NB4 (cell line): Measurements from ENCODE around the gene NUMB.

ENCODE experiments used
- DNase-seq: peaks from one replicate; pipeline ENCODE4 v3.0.0; 2010; ENCODE audit warnings: low read depth
- H3K4me3 ChIP-seq: one replicate; pipeline ENCODE4 v1.5.1; 2011; ENCODE audit warnings: mild to moderate bottlenecking, low read depth, low read length, moderate library complexity
- MYC ChIP-seq: IDR thresholded peaks from 2 replicates; pipeline ENCODE4 v1.6.1; 2011; ENCODE audit warnings: low read depth, low read length
- POLR2A ChIP-seq: IDR thresholded peaks from 2 replicates; pipeline ENCODE4 v1.6.1; 2011; ENCODE audit warnings: mild to moderate bottlenecking; ENCODE audit not compliant: insufficient read length; ENCODE audit errors: extremely low read depth
- TF ChIP-seq, protein P1 (sequence below): IDR thresholded peaks from one replicate; pipeline ENCODE4 v1.5.1; 2012; ENCODE audit warnings: low read depth, low read length
- TF ChIP-seq, protein P2 (sequence below): IDR thresholded peaks from 2 replicates; pipeline ENCODE4 v1.6.1; 2011; ENCODE audit warnings: low read depth, low read length

NUMB gene

DNA sequence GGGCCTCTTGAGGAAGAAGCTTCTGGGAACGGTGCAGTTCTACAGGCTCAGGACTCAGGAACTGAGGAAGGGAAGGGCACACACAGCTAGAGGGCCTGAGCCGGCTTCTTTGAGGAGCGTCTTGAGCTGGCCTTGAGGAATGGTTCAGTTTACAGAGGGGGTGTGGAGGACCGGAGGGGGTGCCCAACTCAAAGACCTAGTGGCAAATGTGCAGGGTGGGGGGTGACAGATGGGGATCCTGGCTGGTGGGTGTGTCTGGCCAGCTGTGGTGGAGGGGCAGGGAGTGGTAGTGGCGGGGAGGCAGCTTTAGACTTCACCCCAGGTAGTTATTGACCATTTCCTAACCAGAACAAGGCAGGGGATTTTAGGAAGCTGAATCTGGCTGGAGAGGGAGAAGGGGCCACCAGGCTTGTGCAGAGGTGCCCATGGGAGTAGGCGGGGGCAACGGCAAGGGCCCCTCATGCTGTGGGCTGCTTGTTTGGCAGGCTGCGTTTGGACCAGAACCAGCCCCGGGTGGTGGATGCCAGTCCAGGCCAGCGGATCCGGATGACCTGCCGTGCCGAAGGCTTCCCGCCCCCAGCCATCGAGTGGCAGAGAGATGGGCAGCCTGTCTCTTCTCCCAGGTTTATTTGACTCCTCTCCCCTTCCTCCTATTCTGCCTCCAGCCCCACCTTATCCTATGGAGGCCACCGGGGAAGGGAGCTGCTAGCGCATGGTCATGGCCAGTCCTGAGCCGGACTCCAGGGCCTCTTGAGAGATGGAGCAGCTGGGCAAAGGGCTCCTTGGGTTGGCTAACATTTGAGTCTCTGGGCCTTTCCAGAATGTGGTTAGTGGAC, 193.2 kb downstream of the NUMB start:
- DNase-seq = no peak
- H3K4me3 ChIP-seq = no peak overlapping the region
- TF ChIP-seq MYC (no peak), POLR2A (no peak)
- TF ChIP-seq, protein P1, sequence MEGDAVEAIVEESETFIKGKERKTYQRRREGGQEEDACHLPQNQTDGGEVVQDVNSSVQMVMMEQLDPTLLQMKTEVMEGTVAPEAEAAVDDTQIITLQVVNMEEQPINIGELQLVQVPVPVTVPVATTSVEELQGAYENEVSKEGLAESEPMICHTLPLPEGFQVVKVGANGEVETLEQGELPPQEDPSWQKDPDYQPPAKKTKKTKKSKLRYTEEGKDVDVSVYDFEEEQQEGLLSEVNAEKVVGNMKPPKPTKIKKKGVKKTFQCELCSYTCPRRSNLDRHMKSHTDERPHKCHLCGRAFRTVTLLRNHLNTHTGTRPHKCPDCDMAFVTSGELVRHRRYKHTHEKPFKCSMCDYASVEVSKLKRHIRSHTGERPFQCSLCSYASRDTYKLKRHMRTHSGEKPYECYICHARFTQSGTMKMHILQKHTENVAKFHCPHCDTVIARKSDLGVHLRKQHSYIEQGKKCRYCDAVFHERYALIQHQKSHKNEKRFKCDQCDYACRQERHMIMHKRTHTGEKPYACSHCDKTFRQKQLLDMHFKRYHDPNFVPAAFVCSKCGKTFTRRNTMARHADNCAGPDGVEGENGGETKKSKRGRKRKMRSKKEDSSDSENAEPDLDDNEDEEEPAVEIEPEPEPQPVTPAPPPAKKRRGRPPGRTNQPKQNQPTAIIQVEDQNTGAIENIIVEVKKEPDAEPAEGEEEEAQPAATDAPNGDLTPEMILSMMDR = no peak
- TF ChIP-seq, protein P2, sequence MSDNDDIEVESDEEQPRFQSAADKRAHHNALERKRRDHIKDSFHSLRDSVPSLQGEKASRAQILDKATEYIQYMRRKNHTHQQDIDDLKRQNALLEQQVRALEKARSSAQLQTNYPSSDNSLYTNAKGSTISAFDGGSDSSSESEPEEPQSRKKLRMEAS = no peak

DNA sequence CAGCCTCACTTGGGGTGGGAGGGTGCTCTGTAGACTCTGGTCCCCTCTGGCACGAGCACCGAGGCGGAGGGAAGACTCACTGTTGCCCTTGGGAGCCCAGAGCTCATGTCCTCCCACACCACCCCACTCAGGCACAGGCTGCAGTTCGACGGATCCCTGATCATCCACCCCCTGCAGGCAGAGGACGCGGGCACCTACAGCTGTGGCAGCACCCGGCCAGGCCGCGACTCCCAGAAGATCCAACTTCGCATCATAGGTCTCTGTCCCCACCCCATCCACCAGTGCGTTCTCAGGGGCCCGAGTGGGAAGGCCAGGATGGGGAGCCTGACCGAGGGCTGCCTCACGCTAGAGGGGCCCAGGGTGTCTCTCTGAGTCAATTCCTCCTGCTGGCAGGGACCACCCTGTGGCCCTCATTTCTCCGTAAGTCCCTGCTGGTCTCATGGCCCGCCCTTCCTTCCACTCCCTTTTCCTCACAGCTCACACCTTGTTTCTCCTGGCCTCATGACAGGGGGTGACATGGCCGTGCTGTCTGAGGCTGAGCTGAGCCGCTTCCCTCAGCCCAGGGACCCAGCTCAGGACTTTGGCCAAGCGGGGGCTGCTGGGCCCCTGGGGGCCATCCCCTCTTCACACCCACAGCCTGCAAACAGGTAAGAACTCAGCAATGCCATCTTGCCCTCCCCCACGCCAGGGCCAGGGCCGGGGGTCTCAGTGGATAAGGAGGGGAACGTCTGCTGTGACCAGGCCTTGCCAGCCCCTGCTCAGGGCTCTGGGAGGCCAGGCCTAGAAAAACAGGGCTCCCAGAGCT, 194.1 kb downstream of the NUMB start:
- TF ChIP-seq, protein P1 = no peak
- TF ChIP-seq MYC = no peak
- TF ChIP-seq, protein P2 = no peak
- no peak for TF ChIP-seq POLR2A
- DNase-seq = no peak
- H3K4me3 ChIP-seq = no peak overlapping the region

DNA sequence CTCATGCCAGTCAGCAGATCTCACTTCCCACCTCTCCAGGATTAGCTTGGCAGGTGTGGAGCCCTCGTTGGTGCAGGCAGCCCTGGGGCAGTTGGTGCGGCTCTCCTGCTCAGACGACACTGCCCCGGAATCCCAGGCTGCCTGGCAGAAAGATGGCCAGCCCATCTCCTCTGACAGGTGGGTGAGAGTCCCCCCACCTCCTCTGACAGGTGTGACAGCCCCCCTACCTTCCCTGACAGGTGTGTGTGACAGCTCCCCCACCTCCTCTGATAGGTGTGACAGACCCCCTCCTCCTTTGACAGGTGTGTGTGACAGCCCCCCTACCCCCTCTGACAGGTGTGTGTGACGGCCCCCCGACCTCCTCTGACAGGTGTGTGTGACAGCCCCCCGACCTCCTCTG, 194.7 kb downstream of the NUMB start:
- TF ChIP-seq MYC = no peak
- no peak for TF ChIP-seq POLR2A
- TF ChIP-seq, protein P2 = no peak
- TF ChIP-seq, protein P1 = no peak
- H3K4me3 ChIP-seq = no peak overlapping the region

DNA sequence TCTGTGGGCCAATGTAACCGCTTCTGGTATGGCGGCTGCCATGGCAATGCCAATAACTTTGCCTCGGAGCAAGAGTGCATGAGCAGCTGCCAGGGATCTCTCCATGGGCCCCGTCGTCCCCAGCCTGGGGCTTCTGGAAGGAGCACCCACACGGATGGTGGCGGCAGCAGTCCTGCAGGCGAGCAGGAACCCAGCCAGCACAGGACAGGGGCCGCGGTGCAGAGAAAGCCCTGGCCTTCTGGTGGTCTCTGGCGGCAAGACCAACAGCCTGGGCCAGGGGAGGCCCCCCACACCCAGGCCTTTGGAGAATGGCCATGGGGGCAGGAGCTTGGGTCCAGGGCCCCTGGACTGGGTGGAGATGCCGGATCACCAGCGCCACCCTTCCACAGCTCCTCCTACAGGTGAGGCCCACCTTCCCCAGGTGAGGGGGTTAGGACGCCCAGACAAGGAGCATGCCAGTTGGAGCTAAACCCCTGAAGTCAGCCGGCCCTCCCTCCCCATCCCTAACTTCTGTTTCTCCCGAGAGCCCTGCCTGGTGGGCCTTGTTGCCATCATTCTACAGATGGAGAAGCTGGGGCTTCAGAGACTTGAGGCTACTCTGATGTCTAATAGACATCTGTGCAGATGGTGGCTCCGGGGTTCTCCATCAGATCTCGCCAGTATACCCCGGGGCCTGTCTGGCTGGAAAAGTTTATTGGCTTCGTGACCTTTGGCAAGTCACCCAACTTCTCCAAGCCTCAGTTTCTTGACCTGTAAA, 195.7 kb downstream of the NUMB start:
- DNase-seq = no peak
- TF ChIP-seq, protein P2 = no peak
- TF ChIP-seq POLR2A (no peak), MYC (no peak)
- TF ChIP-seq, protein P1 = no peak
- H3K4me3 ChIP-seq = no peak overlapping the region

More for the DNA sequence above, 194.7 kb downstream of the NUMB start:
- DNase-seq = no peak

DNA sequence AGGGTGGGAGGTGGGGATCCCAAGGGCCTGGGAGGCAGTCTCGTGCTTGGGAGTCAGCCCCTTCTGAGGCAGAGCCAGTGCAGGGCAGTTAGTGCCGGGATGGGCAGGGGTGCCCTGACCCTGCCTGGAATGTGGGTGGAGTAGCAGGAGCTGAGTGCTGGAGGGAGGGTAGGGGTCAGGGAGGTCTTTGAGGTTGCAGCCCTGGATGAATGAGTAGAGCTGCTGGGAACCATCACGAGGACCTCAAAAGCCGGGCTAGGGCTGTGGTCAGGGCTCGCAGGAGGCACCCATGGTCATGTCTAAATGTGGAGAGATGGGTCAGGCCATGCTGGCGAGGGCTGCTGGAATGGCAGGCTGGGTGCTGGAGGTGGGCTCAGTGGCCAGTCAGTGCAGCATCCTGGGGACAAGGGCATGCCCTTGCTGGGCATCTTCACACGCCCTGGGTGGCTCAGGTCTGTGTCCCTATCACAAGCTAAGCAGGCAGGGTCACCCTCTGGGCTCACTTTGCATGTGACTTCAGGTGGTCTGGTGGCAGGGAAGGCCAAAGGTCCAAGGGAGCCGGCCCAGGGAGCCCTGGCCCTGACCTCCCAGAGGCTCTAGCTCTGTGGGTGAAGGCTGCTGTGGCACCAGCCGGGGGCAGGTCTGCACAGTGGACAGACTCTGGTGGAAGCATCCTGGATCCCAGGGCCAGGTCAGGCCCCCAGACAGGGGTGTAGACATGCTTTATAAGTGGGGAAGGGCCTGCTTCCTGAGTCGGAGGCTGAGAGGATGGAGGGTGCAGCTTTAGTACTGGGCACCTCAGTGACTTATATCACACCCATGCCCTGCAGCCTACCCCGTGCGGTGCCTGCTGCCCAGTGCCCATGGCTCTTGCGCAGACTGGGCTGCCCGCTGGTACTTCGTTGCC, 196.6 kb downstream of the NUMB start:
- H3K4me3 ChIP-seq = no peak overlapping the region
- no peak for DNase-seq
- no peak for TF ChIP-seq POLR2A
- TF ChIP-seq, protein P1 = no peak
